B cell (primary cell): ENCODE measurements around the gene MCM10. TPM values are rescaled to one million over a fixed set of nuclear protein-coding genes. Genes with fewer than 3 reads are reported as not detected.

Experiments used
- ATAC-seq: fragments of 200-7000 bp; cut with Tn5 transposase; one replicate; pipeline ENCODE4 v1.10.0; 2021; ENCODE audit warnings: low read depth, mild to moderate bottlenecking, moderate number of reproducible peaks, moderate library complexity
- CTCF ChIA-PET: fragments of 350-600 bp; sonication (Branson Sonifier 250); formaldehyde crosslinking; loops from one replicate; lab custom pipeline; 2021; ENCODE audit warnings: antibody characterized with exemption, inconsistent platforms; lab: Charles Lee
- POLR2A ChIA-PET: fragments of 350-600 bp; sonication (Branson Sonifier 250); formaldehyde crosslinking; loops from one replicate; lab custom pipeline; 2021; ENCODE audit warnings: antibody characterized with exemption; lab: Charles Lee
- DNase-seq: peaks from one replicate; pipeline ENCODE4 v3.0.0; 2013
- H2AFZ ChIP-seq: 2 replicates; pipeline ENCODE4 v1.6.1; 2012; ENCODE audit warnings: mild to moderate bottlenecking, low read depth, low read length; ENCODE audit not compliant: insufficient read depth, poor library complexity, severe bottlenecking
- H3K27ac ChIP-seq, 2 donors: 1 replicate in 1 of 2; 2 replicates in 1 of 2; pipeline ENCODE4 v1.5.1; 2012 to 2013; ENCODE audit warnings: low read length in 2 of 2, mild to moderate bottlenecking in 2 of 2, moderate library complexity in 1 of 2
- H3K27me3 ChIP-seq, 4 experiments: fragments of 200-600 bp in 1 of 4; sonication (generic) in 1 of 4; replicated peaks in 1 of 4; 1 replicate in 2 of 4; 2 replicates in 2 of 4; pipeline versions ENCODE4 v1.6.1 to v1.7.0; 2013 to 2016; ENCODE audit warnings: low read length in 3 of 4, mild to moderate bottlenecking in 2 of 4, mixed read lengths in 1 of 4, moderate library complexity in 1 of 4; ENCODE audit not compliant: insufficient read depth in 4 of 4, control insufficient read depth in 3 of 4; ENCODE audit errors: control extremely low read depth in 1 of 4
- H3K36me3 ChIP-seq, 2 experiments: replicated peaks in 1 of 2; 1 replicate in 1 of 2; 2 replicates in 1 of 2; pipeline versions ENCODE4 v1.6.1 to v1.7.1; 2013; ENCODE audit warnings: low read length in 1 of 2; ENCODE audit not compliant: insufficient read depth in 2 of 2, control insufficient read depth in 1 of 2; ENCODE audit errors: control extremely low read depth in 1 of 2, extremely low read depth in 1 of 2
- H3K4me1 ChIP-seq, 2 donors: fragments of 200-600 bp in 1 of 2; sonication (generic) in 1 of 2; 1 replicate in 1 of 2; 2 replicates in 1 of 2; pipeline versions ENCODE4 v1.5.1 to v1.6.1; 2013 to 2017; ENCODE audit warnings: low read length in 2 of 2; ENCODE audit not compliant: control insufficient read depth in 2 of 2, insufficient read depth in 2 of 2
- H3K4me2 ChIP-seq: replicated peaks from 2 replicates; pipeline ENCODE3; 2012; ENCODE audit warnings: mild to moderate bottlenecking, low read depth, low read length; ENCODE audit not compliant: poor library complexity, severe bottlenecking
- H3K4me3 ChIP-seq, 5 experiments: fragments of 200-600 bp in 1 of 5; sonication (generic) in 1 of 5; 1 replicate in 3 of 5; 2 replicates in 2 of 5; pipeline versions ENCODE4 v1.5.1 to v1.7.0; 2011 to 2016; ENCODE audit warnings: low read length in 4 of 5, mild to moderate bottlenecking in 4 of 5, low read depth in 2 of 5, control low read depth in 1 of 5, moderate library complexity in 1 of 5; ENCODE audit not compliant: insufficient read depth in 1 of 5; ENCODE audit errors: control extremely low read depth in 1 of 5, extremely low read depth in 1 of 5
- H3K79me2 ChIP-seq: fragments of 200-600 bp; sonication (generic); one replicate; pipeline ENCODE4 v1.6.0; 2016; ENCODE audit warnings: low read length; ENCODE audit not compliant: control insufficient read depth, insufficient read depth
- H3K9ac ChIP-seq: fragments of 200-600 bp; sonication (generic); 2 replicates; pipeline ENCODE4 v1.6.1; 2017; ENCODE audit warnings: mild to moderate bottlenecking, low read length, moderate library complexity
- H3K9me3 ChIP-seq, 3 donors: one replicate each; pipeline versions ENCODE4 v1.6.1 to v1.7.1; 2013; ENCODE audit warnings: low read length in 2 of 3; ENCODE audit not compliant: control insufficient read depth in 2 of 3, insufficient read depth in 1 of 3; ENCODE audit errors: control extremely low read depth in 1 of 3
- H4K20me1 ChIP-seq: 2 replicates; pipeline ENCODE4 v1.6.0; 2012; ENCODE audit warnings: mild to moderate bottlenecking, low read length; ENCODE audit not compliant: insufficient read depth, control insufficient read depth, poor library complexity, severe bottlenecking
- H3K27ac Mint-ChIP-seq: one replicate; pipeline ENCODE4 v1.8.0; 2021; ENCODE audit warnings: mixed read lengths
- H3K27me3 Mint-ChIP-seq: one replicate; pipeline ENCODE4 v1.8.0; 2021; ENCODE audit warnings: mixed read lengths
- H3K4me1 Mint-ChIP-seq: one replicate; pipeline ENCODE4 v1.8.0; 2021; ENCODE audit warnings: mixed read lengths
- H3K4me3 Mint-ChIP-seq: one replicate; pipeline ENCODE4 v1.8.0; 2021; ENCODE audit warnings: mixed read lengths
- H3K9me3 Mint-ChIP-seq: one replicate; pipeline ENCODE4 v1.8.0; 2022; ENCODE audit warnings: mixed read lengths; ENCODE audit not compliant: insufficient read depth
- EZH2 ChIP-seq: IDR thresholded peaks from 2 replicates; pipeline ENCODE4 v1.6.1; 2012; ENCODE audit warnings: borderline replicate concordance, low read depth, mild to moderate bottlenecking, moderate library complexity, low read length; ENCODE audit not compliant: insufficient read depth, poor library complexity, severe bottlenecking
- WGBS: methylation state at CpG from one replicate; pipeline ENCODE4 v1.1.5; 2013; ENCODE audit warnings: missing lambda C conversion rate; ENCODE audit not compliant: insufficient coverage; 5-methylcytosine and 5-hydroxymethylcytosine counted together
- intact Hi-C: fragments of 100-400 bp; cut with micrococcal nuclease; formaldehyde crosslinking; loops from one replicate; pipeline ENCODE4 v1.10.0; 2022
- polyA plus RNA-seq: library from polyadenylated mRNA; depleted of rRNA; stranded (reverse); fragments of >200 nt; gene quantifications from 2 replicates; pipeline ENCODE4 v1.2.3, GENCODE V29; 2012
- total RNA-seq, 2 donors: library from RNA; stranded (reverse); fragments of 120-200 nt in 1 of 2; gene quantifications; 1 replicate in 1 of 2; 2 replicates in 1 of 2; pipeline versions ENCODE4 v1.2.3 to v1.2.4, GENCODE V29; 2013 to 2022
- TF ChIP-seq, protein P1 (sequence below): fragments of 200-600 bp; IDR thresholded peaks from one replicate; pipeline ENCODE4 v1.8.0; 2022; ENCODE audit warnings: antibody characterized with exemption, mild to moderate bottlenecking

Gene MCM10
- total and polyA plus RNA-seq, 2 donors (not counting 1 experiment from before 2014, with no cell fraction given) = 0.42 to 0.88 TPM

- Histone ChIP-seq H4K20me1 (no peaks in the 10 kb centered on the region), H3K4me2 (no peak overlapping the region), H3K4me3 (no peak overlapping the region), H3K9me3 (no peaks in the 10 kb centered on the region), H3K9ac (no peak overlapping the region), H3K27me3 (peaks cover 0 to 3% (median 0%) of the 10 kb centered on the region in 4 experiments), H3K27ac (no peak overlapping the region), H3K79me2 (no peaks in the 10 kb centered on the region), H3K36me3 (peaks cover 0 to 48% of the 10 kb centered on the region in 2 experiments), H3K4me1 (no peaks in the 10 kb centered on the region), H2AFZ (no peak overlapping the region)
- ChIA-PET CTCF (no interaction called here), POLR2A (no interaction called here)
- intact Hi-C loops = no loop called here
- ATAC-seq = no peak
- no CpG with 5 or more reads among the region's 7 CpGs for WGBS
- no peak for DNase-seq
- Mint-ChIP-seq H3K27ac (no peak overlapping the region), H3K27me3 (no peaks in the 10 kb centered on the region), H3K9me3 (no peaks in the 10 kb centered on the region), H3K4me3 (no peak overlapping the region), H3K4me1 (no peaks in the 10 kb centered on the region)
- TF ChIP-seq EZH2 = no peak
- TF ChIP-seq, protein P1, sequence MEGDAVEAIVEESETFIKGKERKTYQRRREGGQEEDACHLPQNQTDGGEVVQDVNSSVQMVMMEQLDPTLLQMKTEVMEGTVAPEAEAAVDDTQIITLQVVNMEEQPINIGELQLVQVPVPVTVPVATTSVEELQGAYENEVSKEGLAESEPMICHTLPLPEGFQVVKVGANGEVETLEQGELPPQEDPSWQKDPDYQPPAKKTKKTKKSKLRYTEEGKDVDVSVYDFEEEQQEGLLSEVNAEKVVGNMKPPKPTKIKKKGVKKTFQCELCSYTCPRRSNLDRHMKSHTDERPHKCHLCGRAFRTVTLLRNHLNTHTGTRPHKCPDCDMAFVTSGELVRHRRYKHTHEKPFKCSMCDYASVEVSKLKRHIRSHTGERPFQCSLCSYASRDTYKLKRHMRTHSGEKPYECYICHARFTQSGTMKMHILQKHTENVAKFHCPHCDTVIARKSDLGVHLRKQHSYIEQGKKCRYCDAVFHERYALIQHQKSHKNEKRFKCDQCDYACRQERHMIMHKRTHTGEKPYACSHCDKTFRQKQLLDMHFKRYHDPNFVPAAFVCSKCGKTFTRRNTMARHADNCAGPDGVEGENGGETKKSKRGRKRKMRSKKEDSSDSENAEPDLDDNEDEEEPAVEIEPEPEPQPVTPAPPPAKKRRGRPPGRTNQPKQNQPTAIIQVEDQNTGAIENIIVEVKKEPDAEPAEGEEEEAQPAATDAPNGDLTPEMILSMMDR = no peak
These were observed 22.2 kb upstream of the MCM10 start for GRCh38 chr10:13139150-13139549.

DNA sequence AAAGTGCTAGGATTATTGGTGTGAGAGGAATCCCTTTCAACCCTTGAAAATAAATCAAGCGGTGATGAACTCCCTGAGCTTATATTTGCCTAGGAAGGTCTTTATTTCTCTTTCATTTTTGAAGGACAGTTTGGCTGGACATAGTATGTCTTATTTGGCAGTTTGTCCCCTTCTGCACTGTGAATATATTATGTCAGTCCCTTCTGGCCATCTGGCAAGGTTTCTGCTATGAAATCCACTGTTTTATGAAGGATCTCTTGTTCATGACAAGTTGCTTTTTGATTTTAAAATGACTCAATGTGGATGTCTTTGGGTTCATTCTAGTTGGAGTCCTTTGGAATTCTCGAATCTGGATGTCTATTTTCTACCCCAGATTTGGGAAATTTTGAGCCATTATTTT, 21.7 kb upstream of the MCM10 start:
- intact Hi-C loops = no loop called here
- TF ChIP-seq EZH2 = no peak
- TF ChIP-seq, protein P1 = no peak
- no CpG with 5 or more reads among the region's 2 CpGs for WGBS
- H3K4me1 ChIP-seq = no peaks in the 10 kb centered on the region
- CTCF ChIA-PET = no interaction called here
- DNase-seq (no peak), ATAC-seq (no peak)
- peaks cover 0 to 45% of the 10 kb centered on the region in 2 experiments for H3K36me3 ChIP-seq
- H4K20me1 ChIP-seq = no peaks in the 10 kb centered on the region
- H3K4me3 ChIP-seq = no peak overlapping the region
- H3K27ac ChIP-seq = no peak overlapping the region
- H3K4me2 ChIP-seq = no peak overlapping the region
- no peak overlapping the region for H2AFZ ChIP-seq
- Mint-ChIP-seq H3K27ac (no peak overlapping the region), H3K9me3 (no peaks in the 10 kb centered on the region), H3K4me3 (no peak overlapping the region), H3K4me1 (no peaks in the 10 kb centered on the region), H3K27me3 (no peaks in the 10 kb centered on the region)
- H3K27me3 ChIP-seq = peaks cover 0 to 3% (median 0%) of the 10 kb centered on the region in 4 experiments
- H3K9ac ChIP-seq = no peak overlapping the region
- POLR2A ChIA-PET = no interaction called here
- H3K79me2 ChIP-seq = no peaks in the 10 kb centered on the region
- no peaks in the 10 kb centered on the region for H3K9me3 ChIP-seq
